Activated naive CD4-positive, alpha-beta T cell treated with Interleukin-2 at 50 U/mL for 16 hours (primary cell): Measurements from ENCODE around the gene FAM234B.

Source experiments
- DNase-seq: peaks from one replicate; pipeline ENCODE4 v3.0.0-alpha.2; 2020

The FAM234B gene, protein sequence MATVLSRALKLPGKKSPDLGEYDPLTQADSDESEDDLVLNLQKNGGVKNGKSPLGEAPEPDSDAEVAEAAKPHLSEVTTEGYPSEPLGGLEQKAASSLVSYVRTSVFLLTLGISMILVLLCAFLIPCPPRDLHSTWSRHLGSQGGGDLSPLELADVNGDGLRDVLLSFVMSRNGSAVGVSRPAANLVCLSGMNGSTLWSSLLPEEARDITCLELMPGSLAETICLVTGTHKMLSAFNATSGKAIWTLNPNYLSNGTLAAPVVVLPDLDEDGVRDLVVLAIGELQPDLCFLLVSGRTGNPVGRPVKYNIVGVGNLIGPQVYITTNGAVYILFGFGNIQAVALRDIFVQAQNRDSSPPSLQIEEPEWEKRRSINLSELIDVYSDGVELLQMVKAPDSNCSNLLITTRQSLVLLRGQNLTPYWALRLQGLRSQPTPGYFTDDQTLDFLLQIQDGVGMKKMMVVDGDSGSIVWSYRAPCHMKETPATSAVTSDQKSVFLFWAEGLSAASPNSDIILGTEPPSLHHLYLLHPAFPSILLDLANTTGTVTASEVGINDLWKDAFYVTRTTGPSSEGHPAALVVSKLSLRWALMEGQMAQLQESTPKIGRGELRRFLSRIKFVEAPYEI

DNA sequence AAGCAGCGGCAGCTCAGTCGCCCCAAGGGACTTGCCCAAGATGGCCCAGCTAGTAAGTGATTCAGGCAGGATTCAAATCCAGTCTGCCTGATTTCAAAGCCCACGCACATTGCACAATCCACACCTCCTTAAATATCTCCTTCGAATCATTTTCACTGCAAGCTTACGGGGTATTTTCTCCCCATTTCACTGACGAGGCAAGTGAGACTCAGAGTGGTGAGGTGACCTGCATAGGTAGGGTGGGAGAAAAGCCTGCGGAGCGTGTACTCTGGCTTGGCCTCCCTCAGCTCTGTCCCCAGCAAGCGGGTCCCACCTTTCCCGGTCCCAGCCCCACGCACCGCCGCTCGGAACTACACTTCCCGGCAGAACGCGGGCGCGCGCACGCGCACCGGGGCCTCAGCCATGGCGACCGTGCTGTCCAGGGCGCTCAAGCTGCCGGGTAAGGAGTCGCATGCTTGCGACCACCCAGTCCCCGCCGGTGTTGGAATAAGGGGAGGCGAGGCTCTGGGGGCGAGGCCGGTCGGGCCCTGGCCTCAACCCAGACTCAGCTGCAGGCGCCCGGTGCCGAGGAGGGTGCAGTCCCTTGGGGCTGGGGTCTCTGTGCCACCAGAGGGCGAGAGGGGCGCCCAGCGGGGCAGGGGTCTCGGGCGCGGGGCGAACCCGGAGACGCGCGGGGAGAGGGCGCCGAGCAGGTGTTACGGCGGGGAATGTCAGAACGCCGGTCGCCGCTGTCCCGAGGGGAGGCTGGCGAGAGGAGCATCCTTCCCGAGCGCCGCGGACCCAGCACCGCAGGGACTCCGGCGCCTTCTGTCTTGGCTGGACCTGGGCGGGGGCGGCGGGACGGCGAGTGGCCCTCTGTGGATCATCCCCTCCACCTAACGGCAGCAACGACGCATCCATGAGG is at the start of gene FAM234B:
Gene FAM234B (plus strand): TSS at position 380 of the 904 bp plus-strand sequence. CDS start 23 bp downstream, at position 403.
- peak; percentile 76 for DNase-seq

DNA sequence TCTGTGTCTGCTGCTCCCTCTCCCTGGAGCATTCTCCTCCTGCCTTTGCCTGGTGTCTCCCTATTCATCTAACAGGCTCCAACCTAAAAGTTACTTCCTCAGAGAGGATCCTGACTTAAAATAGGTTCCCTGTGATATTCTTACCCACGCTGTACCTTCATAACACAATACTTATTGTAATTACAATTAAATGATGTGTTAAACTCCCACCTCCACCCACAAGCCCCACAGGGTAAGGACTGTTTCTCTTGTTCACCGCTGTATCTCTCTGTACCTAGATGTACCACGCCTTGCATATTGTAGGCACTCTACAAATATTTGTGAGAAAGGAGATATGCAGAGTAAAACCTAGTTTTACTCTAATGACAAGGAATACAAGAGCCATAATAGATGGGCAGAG is 49.1 kb upstream of the FAM234B start:
- no peak for DNase-seq

DNA sequence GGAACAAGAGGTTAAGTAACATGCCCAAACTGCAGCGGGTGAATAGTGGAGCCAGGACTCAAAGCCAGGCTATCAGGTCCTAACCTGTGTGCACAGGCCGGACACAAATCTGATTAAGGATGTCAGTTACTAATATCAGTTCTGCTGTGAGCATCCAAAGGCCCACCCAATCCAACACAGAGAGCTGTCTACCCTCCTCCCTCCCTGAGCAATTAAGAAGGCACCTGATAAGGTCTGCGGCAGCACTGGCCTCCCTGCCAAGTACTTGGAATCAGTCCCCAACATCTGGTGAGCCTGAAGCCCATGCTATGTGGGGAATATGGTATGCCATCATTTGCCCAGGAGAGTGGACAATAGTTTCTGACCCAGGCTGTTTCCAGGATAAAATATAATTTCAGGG is 48.0 kb upstream of the FAM234B start:
- no peak for DNase-seq

DNA sequence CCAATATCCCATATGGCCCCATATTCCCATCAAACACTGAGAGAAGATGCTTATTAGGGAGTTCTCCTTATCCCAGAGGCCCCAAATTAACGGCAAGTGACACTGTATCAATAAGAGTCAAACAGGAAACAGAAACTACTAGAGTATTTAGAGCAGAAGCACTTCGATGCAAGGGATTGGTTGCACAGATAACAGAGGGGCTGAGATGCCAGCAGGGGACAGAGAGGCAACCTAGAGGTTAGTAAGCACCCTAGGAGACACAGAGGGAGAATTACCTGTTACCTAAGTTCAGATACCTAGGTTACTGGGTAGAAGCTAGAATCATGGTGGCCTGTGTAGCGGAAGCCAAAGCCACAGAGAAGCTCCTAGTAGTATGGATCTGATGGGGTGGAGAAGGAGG is 47.0 kb upstream of the FAM234B start:
- no peak for DNase-seq

DNA sequence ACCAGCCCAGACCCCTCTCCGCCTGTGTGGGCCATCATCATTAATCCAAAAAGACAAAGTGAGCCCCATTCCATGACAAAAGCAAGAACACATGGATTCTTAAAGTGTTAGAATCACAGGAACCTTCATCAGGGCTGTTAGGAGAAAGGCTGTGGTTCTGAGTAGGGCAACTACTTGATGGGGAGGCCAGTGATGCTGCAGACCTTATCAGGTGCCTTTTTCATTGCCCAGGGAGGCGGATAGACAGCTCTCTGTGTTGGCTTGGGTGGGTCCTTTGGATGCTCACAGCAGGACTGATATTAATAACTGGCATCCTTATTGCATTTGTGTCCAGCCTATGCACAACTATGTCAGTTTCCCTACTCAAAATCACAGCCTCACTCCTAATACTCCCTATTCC is 46.4 kb upstream of the FAM234B start:
- no peak for DNase-seq

DNA sequence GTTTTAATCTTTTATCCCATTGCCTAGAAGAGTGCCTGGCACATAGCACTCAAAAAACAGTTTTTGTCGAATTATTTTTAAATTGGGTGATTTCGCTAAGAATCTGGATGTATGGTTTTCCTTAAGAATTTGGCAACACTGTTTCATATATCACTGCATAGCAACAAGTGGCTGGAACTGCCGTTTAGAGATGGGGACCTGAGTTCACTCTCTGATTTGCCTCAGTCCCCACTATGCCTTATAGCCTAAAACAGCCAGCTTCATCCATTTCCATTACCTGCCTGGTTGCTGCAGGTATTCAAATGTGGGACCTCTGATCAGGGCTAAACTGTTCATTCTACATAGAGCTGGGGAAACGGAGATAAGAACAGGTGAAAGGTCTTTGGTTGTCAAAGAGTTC is 45.9 kb upstream of the FAM234B start:
- DNase-seq, result no peak

DNA sequence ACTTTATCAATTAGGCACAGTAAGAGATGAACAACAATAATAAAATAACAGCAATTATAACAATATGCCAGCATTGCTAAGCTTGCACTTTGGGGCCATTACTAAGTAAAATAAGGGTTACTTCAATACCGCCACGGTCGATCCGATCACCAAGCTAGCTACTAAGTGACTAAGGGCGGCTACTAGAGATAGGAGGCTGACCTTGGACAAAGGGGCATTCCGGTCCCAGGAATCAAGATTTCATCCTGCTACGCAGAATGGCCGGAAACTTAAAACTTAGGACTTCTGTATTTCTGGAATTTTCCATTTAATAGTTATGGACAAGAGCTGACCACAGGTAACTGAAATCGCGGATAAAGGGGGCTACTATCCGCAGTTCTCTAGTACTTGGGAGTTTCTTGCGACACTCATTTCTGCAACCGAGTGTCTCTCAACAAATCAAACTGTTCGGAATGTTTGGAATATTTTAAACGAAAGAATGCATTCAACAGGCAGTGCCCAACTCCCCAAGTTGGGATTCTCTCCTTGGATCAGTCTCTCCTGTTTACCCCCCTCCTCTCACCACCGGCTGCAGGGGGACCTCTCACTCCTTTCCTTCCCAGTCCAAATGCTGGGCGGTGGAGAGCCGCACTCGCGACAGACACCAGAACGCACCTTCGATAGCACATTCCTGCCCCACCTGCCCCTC is 44.8 kb upstream of the FAM234B start:
- no peak for DNase-seq

DNA sequence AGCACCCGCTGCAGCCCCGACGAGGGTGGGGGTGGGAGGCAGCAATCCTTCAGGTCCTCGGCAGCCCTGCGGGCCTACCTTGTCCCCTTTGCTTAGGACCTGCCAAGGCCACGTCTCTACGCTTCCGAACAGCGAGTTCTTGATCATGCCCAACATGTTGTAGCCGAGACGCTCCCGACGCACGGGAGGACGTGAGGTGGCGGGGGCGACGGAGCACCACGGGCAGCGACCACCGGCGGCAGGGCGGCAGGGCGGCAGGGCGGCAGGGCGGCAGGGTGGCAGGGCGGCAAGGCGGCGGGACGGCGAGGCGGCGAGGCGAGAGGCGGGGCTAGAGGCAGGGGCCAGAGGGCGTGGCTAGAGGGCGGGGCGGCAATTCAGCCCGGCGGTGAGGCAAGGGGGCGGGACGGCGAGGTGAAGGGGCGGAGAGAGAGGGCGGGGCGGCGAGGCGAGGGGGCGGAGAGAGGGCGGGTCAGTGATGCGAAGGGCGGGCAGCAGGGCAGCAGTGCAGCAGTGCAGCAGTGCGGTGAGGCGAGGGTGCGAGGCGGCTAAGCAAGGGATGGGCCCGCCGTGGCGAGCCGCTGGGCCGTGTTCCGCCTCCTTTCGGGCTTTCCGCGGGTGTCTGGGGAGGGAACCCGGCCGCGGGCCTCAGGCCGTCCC is 44.1 kb upstream of the FAM234B start, which contains the start of gene HEBP1:
Gene HEBP1 (minus strand): TSS at position 307 of the 657 bp plus-strand sequence. CDS start 151 bp downstream, at position 156.
- DNase-seq, result peak; percentile 97

DNA sequence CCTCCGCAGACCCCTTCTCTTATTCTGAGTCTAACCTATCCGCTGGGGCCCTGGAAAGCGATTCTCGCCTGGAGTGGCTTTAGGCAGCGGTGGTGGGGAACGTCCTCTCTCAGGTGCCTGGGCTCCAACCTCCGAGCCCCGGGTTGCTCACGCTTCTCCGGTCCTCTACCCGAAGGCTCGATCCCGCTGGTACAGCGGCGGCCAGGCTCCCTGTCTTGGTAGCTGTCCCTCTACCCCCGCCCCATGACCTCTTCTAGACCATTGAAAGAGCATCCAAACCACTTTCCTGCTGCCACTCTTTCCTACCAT is 43.6 kb upstream of the FAM234B start:
- DNase-seq, result no peak

DNA sequence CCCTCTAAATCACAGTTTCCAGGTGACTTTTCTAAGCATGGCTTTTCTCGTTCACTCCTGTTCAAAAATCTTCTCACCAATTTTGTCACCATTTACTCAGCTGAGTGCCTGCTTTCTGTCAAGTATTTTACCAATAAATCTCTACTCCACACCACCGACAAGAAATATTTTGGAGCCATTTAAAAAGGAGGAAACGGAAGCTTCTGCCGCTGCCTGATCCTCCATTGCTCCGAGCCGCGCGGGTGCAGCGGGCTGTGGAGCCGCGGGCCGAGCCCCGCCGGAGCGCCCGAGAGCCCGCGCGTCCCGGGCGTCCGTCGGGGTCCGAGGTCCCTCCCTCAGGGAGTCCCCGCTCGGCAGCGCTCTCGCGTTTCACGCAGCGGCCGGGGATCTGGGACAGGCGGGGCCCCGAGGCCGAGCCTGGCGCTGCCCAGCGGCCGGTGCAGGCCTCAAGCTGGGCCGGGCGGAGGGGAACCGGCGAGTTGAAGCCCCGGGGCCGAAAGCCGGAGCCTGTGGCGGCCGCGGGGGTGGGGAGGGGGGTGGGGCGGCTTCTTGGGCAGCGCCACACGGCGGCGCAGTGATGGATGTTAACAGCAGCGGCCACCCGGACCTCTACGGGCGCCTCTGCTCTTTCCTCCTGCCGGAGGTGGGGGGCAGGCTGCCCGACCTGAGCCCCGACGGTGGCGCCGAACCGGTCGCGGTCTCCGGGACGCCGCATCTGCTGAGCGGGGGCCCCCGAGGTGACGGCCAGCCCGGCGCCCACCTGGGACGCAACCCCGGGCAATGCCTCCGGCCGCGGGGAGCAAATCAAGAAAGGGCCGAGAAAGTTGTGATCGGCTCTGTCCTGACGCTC is 43.0 kb upstream of the FAM234B start:
- peak; percentile 42 for DNase-seq

DNA sequence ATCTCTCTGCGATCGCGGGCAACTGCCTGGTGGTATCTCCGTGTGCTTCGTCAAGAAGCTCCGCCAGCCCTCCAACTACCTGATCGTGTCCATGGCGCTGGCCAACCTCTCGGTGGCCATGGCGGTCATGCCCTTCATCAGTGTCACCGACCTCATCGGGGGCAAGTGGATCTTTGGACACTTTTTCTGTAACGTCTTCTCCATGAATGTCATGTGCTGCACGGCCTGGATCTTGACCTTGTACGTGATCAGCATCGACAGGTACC is 42.5 kb upstream of the FAM234B start:
- DNase-seq, result no peak

DNA sequence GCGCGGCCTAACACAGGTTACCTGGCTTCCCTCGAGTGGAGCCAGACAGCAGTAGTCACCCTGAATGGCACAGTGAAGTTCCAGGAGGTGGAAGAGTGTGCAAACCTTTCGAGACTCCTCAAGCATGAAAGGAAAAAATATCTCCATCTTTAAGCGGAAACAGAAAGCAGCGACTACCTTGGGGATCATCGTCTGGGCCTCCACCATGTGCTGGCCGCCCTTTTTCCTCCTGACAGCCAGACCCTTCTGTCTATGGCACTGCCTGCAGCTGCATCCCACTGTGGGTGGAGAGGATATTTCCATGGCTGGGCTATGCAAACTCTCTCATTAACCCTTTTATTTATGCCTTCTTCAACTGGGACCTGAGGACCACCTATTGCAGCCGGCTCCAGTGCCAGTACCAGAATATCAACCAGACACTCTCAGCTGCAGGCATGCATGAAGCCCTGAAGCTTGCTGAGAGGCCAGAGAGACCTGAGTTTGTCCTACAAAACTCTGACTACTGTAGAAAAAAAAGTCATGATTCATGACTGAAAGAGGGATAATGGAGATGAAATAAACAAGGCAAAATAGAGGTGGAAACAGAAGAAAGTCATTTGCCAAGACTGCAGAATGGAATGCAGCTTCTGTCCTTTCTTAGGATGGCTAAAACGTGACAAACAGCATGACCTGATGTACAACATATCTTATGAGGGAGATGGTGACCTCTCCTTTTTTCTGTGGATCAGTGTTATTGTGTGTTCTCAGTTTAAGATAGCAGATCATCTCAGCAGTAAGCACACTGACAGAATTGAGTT is 41.7 kb upstream of the FAM234B start:
- no peak for DNase-seq

DNA sequence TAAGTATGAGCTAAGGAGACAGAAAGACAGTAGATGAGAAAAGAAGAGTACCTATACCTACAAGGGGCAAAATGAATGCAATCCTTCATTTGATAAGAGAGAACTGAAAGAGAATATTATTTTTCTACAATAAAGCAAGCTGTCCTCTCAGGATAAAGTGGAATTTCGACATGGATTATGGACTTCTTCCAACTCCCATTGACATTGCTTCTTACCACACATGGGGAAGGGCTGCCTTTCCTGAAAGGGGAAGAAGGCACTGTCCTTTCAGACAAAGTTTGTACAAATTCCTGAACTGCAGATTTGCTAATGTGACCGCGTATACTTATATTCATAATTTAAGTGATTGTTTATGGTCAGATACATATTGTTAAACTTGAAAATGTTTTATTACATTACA is 39.8 kb upstream of the FAM234B start:
- DNase-seq, result no peak

DNA sequence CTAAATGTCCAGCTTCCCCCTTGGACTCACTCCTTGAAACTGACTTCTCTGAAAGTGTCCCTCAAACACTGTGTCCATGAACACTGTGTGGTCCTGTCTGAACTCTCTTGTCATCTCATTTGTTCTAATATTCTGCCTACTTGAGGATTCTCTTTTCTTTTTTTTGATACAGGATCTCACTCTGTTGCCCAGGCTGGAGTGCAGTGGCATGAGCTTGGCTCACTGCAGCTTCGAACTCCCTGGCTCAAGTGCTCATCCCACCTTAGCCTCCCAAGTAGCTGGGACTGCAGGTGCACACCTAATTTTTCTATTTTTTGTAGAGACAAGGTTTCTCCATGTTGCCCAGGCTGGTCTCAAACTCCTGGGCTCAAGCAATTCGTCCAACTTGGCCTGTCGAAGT is 39.2 kb upstream of the FAM234B start:
- DNase-seq, result no peak

DNA sequence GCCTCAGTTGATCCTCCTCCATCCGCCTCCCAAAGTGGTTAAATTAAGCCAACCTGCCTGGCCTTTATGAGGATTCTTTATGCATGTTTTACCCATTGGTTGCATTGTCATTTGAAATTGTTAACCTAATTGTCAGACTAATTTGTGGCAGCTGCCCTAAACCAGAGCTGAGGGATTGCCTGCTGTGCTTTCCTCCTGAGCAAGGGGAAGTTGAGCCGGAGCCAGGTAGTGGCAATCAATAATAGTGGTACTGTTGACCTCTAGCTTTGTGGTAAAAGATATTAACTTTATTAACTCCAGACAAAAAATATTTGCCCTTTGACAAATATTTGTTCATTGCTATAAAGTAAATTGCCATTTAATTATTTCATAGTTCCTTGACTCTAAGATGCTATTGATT is 38.5 kb upstream of the FAM234B start:
- no peak for DNase-seq

DNA sequence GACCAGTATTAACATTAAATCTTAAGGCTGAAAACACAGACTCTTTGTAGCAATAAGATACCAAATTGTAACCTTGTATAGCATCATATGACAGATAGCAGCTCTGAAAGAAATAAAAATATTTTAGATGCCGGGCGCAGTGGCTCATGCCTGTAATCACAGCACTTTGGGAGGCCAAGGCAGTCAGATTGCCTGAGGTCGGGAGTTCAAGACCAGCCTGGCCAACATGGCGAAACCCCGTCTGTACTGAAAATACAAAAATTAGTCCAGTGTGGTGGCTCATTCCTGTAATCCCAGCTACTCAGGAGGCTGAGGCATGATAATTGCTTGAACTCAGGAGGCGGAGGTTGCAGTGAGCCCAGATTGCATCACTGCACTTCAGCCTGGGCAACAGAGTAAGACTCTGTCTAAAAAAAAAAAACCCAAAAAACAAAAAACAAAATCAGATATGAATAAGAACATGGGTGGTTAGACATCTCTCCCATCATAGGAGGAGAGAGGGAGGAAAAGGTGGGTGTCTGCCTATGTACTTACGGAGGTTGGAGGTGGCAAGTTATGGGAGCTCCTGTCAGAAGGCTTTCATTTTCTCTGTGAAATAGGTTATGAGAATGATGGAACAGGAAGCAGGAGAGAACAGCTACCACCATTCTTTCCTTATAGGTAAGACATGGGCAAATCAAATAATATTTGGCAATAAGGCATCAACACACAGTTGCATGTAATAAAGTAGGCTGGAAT is 36.5 kb upstream of the FAM234B start:
- DNase-seq, result no peak

DNA sequence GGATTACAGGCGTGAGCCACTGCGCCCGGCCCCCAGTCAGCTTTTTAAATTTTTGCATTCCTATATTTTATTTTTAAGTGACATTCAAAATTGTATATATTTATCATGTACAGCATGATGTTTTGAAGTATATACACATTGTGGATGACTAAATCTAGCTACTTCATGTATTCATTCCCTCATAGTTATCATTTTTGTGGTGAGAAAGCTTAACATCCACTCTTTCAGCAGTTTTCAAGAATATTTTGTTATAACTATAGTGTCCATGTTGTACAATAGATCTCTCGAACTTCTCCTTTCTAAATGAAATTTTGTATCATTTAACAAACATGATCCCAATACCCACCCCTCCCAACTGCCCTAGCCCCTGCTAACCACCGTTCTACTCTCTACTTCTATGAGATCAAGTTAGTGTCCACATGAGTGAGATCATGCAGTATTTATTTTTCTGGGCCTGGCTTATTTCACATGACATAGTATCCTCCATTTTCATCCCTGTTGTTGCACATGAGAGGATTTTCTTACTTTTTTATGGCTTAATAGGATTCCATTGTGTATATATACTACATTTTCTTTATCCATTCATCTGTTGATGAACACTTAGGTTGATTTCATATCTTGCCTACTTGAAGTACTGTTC is 35.3 kb upstream of the FAM234B start:
- no peak for DNase-seq

DNA sequence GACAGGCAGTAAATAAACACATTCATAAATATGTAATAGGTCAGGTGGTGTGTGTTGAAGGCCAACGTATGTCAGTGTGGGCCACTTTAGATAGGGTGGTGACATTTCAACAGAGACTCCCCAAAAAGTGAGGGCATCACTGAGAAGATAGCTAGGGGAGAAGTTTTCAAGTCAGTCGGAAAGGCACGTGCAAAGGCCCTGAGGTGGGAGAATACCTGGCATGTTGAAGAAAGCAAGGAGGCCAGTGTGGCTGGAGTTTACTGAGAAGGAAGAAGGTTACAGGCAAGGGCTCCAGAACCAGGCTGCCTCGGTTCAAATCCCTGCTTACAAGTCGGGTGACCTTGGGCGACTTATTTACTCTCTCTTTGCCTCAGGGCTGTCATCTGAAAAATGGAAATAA is 33.1 kb upstream of the FAM234B start:
- no peak for DNase-seq

DNA sequence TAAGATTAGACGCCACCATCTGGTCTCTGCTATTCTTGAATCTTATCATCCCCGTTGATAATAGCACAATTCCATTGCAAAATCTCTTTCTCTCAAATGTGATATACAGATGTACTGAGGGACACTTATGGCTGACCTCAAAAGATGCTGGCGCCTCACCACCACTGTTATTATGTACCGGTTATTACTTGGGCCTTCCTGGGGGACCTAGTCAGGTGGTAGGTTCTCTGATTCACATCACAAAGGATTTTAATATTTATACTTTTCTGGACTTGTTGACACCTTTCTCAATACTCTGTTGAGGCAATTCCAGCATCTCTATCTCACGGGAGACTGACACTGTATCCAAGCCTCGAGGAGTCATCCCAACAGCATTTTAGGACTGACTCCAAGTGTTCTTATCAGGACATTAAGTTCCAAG is 21.3 kb upstream of the FAM234B start:
- no peak for DNase-seq
